GM18519 (cell line): ENCODE data around the gene PRPF18.
A peak's percentile ranks its signal among the peaks of the same experiment; 100 is the strongest.
"Not testable (repeated sequence)": the region's sequence is repeated elsewhere in the genome, so short reads cannot be mapped to it uniquely, and the experiment has no call there.

Source experiments
- ATAC-seq: cut with Tn5 transposase; IDR thresholded peaks from one replicate; pipeline ENCODE4 v1.9.1; 2021; ENCODE audit warnings: mild to moderate bottlenecking, moderate library complexity; ENCODE audit not compliant: unreplicated experiment, low FRiP score

Gene PRPF18, protein sequence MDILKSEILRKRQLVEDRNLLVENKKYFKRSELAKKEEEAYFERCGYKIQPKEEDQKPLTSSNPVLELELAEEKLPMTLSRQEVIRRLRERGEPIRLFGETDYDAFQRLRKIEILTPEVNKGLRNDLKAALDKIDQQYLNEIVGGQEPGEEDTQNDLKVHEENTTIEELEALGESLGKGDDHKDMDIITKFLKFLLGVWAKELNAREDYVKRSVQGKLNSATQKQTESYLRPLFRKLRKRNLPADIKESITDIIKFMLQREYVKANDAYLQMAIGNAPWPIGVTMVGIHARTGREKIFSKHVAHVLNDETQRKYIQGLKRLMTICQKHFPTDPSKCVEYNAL

DNA sequence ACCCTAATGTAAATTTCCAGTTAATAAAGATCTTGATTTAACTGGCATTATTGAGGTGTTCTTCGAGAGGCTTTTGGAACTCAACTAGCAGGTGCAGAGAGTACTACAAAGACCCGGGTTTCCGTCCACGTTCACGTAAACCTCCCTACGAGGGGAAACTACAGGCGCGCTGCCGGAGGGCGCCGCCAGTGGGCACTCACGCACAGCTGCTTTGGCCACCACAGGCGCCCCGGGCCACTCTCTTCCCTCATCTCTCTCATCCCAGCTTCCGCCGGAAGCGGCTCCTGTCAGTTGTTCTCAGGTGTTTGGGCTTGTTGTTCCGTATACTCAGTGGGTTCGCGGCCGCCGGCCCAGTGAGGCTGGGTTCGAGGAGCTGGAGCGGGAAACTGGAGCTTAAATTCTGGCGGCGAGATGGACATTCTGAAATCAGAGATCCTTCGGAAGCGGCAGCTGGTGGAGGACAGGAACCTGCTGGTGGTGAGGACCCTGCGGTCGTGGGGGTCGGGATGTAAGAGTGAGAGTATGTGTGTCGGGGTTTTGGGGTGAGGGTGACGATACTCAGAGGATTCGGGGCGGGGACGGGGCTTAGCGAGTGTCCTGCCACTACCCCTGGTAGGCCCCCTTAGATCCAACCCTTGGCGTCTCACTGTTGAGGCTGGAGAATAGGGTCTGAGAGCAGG is at the start of gene PRPF18:
TSS of gene PRPF18 (plus strand) at position 290 of the 680 bp plus-strand sequence. CDS start at position 412, 122 bp downstream.
- peak; percentile 98 for ATAC-seq

DNA sequence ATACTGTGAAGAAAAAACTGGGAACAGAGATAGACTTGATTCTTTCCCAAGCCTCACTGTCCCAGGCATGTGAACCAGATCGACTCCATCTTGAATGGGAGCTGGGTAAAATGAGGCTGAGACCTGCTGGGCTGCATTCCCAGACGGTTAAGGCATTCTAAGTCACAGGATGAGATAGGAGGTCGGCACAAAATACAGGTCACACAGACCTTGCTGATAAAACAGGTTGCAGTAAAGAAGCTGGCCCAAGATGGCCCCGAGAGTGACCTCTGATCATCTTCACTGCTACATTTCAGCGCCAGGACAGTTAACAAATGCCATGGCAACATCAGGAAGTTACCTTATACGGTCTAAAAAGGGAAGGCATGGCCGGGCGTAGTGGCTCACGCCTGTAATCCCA is 48.8 kb upstream of the PRPF18 start:
- not testable (repeated sequence) for ATAC-seq

DNA sequence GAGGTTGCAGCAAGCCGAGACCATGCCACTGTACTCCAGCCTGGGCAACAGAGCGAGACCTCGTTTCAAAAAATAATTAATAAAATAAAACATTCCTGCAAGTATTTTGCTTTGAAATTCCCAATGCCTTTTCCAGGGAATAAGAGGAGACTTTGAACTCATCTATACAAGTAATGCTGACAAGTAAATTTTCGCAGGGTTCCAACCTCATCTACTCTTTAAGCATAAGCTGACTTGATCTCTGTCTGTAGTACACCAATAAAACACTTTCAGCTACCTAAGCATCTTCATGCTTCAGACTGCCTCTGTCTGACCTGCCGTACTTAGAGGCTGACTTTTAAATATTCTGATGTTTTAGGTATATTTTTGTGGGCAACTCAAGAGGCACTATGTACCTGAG is 44.2 kb upstream of the PRPF18 start:
- no peak for ATAC-seq

DNA sequence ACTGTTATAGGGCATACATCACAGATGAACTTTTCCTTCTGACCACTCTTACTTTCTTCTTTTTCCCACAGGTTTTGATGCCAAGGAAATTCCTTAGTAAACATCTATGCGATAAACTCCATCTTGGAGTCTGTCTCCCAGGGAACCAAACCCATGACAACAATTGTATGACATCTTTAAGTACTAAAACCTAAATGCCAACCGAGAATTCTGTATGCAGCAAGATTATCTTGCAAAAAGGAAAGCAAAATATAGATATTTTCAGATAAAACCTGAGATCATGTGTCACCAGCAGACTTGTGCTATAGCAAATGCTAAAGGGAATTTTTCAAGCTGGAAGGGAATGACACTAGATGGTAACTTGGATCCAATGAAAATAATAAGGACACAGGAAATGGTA is 36.0 kb upstream of the PRPF18 start:
- no peak for ATAC-seq

DNA sequence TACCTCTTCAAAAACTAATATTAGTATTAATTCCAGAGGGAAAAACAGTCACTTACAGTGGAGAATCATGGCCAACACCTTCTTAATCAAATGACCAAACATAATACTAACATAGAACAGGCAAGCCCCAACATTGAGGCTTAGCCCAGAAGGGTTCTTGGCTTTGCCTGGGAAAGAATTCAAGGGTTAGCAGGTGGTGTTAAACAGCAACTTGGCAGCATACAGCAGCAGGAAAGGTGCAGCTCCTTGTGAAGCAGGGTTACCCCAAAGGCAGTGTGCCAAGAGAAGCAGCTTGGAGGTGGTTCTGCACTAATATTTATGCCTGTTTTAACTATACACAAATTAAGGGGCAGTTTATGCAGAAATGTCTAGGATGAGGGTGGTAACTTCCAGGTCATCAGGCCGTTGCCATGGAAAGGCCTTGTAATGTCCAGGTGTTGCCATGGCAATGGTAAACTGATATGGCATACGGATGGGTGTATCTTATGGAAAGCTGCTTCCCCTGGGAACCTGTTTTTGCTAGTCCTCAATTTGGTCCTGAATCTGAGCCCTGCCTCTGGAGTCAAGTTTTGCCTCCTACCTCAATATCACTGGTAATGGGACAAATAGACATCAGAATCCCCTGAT is 30.8 kb upstream of the PRPF18 start:
- no peak for ATAC-seq

DNA sequence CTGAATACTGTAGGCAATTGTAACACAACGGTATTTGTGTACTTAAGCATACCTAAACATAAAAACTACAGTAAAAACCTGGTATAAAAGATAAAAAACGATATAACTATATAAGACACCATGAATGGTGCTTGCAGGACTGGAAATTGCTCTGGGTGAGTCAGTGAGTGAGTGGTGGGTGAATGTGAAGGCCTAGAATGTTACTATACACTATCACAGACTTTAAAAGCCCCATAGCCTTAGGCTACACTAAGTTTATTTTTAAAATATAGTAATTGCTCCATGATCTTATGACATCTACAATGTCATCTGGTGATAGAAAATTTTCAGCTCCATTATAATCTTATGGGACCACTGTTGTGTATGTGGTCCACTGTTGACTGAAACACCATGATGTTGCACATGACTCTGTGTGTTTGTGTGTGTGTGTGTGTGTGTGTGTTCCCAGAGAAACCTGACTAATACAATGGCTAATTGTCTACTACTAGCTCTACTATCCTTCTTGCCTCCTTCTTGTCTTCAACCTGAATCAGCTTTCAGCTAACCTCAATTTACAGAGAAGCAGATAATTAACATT is 27.6 kb upstream of the PRPF18 start:
- ATAC-seq: no peak

DNA sequence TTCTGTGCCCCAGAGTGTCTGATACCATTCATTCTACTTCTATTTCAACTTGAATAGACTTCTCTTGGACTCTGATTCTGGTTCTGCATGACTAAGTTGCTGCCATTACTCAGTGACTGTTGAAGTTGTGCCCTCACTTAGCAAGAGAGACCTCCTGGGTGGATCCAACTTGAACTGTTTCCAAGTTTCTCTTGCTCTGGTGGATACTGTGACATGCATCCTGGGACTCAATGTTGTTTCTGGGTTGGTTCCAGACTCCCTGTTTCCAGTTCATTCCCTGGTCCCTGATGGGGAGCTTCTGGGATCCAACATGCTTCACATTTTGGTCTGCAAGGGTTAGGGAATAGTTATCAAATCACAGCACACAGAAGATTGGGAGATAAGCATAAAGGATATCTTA is 26.2 kb upstream of the PRPF18 start:
- ATAC-seq: no peak

DNA sequence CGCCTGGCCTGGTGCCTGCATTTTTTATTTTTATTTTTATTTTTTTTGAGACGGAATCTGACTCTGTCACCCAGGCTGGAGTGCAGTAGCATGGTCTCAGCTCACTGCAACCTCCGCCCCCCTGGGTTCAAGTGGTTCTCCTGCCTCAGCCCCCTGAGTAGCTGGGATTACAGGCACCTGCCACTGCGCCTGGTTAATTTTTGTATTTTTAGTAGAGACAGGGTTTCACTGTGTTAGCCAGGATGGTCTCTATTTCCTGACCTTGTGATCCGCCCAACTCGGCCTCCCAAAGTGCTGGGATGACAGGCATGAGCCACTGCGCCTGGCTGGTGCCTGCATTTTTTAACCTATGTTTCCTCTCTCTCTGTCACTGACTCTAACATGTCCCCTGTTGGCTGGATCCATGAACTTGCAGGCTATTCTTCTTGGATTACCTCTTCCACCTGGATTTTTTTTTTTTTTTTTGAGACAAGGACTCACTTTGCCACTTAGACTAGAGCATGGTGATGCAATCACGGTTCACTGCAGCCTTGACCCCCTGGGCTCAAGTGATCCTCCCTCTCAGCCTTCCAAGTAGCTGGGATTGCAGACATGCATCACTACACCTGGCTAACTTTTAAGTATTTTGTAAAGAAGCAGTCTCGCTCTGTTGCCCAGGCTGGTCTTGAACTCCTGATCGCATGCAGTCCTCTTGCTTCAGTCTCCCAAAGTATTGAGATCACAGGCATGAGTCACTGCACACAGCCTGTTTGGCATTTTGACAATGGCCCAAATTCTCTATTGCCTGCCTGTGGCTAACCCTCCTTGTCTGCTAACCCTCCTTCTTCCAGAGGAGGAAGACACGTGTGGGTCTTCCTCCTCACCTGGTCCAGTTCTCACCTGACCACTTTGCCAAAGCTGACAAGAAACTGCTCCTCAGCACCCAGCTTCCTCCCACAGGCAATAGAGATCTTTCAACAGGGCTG is 23.0 kb upstream of the PRPF18 start:
- no peak for ATAC-seq

DNA sequence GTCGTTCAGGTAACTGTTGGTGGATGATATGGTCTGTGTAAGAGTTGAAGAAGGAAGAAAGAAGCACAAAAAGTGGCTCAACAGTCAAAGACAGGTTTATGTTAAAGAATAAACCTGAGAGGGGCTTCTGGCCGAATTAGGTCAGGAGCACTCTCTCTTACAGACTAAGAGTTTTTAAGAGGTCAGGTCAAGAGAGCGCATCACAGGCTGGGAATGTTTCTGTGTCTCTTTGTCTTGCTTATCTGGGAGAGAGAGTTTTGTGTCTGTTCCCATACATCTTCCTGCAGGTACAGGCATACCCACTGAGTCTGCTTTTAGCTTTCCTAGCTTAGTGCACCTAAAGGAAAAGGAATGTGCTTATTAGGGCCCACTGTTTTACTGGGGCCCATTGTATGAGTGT is 22.2 kb upstream of the PRPF18 start:
- ATAC-seq: no peak

DNA sequence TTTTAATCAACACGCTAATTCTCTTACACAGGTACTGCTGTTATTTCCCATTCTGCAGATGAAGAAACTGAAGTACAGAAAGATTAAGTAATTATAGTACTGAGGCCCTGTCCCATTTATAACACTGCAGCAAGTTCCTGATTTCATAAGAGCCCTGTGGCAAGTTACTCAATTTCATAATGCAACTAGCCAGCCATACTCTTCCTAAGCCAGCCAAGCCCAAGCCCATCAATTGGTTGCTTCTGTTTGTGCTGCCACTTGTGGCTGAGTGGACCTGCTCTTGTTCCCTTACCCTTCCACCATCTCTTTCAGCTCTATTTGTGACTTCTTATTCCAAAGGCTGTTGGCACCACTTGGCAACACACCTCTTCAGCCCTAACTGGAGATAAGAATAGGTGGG is 19.7 kb upstream of the PRPF18 start:
- ATAC-seq: no peak

DNA sequence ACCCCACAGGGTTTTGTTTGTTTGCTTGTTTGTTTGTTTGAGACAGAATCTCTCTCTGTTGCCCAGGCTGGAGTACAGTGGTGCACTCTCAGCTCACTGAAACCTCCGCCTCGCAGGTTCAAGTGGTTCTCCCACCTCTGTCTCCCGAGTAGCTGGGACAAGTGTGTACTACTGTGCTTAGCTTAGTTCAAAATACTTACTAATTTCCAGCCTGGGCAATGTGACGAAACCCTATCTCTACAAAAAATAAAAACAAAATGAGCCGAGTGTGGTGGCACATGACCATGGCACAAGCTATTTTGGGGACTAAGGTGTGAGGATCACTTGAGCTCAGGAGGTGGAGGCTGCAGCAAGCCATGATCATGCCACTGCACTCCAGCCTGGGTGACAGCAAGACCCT is 15.2 kb upstream of the PRPF18 start:
- no peak for ATAC-seq

DNA sequence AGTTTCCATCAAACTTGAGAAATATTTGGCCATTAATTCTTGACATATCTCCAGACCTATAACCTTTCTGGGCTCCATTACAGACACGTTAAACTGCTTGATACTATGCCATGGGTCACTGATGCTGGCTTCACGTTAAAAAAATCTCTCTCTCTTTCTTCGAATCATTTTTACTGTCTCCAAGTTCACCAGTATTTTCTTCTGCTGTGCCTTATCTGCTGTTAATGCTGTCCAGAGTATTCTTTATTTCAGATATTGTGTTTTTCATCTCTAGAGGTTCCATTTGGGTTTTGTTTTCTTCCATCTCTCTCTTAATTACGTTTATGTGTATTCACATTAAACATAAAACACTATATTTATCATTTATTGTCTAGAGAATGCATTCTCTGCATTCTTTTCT is 12.8 kb upstream of the PRPF18 start:
- no peak for ATAC-seq

DNA sequence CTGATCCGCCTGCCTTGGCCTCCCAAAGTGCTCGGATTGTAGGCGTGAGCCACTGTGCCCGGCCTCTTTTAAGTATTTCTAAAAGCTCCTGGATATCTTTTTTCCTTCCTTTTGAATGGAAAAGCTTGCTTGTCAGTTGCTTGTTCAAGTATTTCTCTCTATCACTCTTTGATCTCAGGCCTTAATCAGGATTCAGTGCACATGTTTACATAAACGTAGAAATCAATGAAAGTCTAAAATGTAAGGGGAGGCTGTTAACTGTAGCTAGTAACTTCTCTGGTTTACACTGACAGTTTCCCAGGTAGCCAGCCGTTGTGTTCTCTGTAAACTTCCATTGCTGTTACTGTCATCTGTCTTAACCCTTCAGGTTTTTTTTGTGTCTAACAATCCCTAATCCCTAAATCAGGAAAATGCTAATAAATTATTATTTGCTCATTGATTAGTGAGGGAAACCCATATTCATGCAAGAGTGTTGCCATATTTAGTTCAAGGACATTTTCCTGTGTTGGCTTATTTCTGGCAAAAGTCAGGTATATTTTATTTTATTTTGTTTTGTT is 1.5 kb upstream of the PRPF18 start:
- no peak for ATAC-seq

DNA sequence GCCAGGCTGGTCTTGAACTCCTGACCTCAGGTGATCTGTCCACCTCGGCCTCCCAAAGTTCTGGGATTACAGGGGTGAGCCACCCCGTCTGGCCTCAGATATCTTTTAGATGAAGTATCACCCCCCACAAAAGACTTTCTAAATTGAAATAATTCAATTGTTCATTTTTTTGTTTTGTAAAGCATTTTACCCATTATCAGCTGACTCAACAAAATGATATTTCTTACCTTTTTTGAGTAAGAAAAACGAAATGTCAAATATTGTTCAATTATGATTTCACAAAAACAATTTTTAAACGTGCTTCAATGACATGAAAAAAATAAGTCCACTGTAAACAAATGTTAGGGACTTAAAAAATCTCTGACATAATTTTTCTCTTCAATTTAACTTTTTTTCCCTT is 822 bp upstream of the PRPF18 start:
- no peak for ATAC-seq

DNA sequence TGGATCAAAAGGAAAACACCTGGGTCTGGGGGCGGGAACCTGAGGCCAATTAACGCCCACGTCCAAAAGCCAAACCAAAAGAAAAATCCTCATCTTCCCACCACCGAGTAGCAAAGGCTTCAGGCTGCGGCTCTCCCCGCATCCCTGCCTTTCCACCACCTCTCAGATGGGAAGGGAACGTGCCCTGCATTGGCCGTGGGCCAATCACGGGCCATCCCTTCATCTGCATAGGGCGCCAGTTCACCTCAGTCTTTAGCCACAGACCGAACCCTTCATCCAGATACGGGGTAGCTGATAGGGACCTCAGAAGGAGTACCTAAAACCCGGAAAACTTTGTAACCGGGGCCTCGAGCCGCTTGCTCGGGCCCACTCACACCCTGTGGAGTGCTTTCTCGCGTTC is 626 bp downstream of the PRPF18 start:
- ATAC-seq: no peak

DNA sequence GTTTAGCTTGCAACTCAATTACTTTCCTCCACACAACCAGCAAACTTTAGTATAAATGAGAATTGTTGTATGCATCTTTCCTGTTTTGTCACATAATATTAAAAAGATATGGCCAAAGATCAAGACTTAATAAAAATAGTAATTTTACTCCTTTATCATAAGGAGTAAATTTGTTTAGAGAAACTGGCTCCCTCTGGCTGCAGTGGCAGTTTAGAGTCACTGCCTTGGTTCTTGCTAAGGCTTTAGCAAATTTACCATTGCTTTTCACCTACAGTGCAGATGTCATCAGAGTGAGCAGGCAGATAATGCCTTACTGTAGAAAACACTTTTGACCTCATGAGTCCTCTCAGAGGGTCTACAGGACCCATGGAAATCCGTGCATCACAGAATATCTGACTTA is 2.6 kb downstream of the PRPF18 start:
- no peak for ATAC-seq

DNA sequence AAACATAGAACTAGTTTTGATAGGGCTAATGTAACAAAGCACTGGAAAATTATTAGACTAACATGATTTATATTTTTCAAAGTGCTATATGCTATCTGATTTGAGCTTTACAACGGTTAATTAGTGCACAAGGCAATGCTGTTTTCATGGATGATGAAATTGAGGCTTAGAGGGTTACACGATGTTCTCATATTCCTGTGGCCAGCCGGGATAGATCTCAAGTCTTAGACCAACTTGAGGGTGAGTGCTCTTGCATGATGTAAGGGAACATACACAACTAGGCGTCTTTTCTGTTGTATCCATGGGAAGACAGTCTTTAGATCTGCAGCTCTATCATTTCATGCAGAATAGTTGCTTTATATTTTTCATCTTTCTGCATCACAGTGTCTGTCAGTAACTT is 4.1 kb downstream of the PRPF18 start:
- no peak for ATAC-seq

DNA sequence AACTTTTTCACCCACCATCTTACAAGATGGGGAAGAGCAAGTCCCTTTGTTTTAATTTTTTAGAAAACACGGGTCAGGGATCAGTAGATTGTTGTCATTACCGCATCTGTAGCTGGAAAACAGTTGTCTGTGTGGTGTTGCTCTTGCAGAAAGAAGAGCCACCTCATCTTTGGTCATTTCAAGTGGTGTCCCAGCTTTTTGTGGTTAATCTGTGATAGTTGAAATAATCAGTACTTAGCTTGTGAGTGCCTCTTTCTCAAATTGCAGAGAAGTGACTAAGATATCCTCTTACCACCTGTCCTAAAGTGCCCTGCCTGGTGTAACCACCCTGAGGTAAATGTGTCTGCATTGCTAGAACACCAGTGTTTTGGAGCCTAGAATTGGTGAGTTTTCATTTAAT is 5.5 kb downstream of the PRPF18 start:
- no peak for ATAC-seq

DNA sequence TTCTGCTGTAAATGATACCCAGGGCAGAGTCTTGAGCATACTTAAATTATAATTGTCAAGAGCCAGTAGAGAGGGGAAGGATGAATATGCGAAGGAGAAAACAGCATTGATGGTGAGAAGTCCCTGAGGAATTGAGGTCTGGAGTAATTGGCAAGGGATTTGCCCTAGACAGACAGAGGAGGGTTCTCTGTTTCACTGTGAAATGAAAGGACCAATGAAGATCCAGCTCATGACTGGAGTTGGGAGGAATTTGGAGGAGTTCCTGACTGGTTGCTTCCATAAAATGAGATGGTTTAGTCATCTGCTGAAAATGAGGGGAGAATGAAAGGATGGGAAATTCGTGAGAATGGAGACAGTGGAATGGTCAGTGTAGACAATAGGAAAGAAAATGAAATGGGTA is 6.8 kb downstream of the PRPF18 start:
- ATAC-seq: no peak

DNA sequence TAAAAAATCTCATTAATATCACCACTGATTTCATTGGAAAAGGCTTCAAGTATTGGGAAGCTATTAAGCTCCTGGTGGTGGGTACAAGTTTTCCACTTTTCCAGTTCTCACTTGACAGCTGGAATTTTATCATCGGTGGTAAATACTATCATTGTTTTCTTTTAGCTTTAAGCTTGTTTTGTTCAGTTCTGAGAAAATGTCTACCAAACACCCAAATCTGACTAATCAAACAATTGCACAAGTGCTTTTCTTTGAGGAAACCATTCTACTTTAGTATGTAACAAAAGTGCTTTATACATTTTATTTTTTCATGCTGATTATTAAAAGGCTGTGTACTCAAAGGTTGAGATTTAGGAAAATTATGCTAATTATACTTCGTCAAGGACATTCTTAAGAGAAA is 7.9 kb downstream of the PRPF18 start:
- ATAC-seq: no peak
